Caki2 (cell line): ENCODE results near the gene CD163. TPM values are rescaled to one million over a fixed set of nuclear protein-coding genes. Genes with fewer than 3 reads are reported as not detected.

Source experiments
- total RNA-seq: library from RNA; depleted of rRNA; stranded (reverse); fragments of >200 nt; shearing (Covaris generic); gene quantifications from 2 replicates; pipeline ENCODE4 v1.2.3, GENCODE V29; 2014; ENCODE audit warnings: low replicate concordance; rRNA removed

CD163 gene
- total RNA-seq, 1 experiment from 2014 or later, result not detected

Other genes starting within 250 kb of the CD163 start
- not detected in 2 replicates for gene ACSM4, start 199.7 kb downstream of the CD163 start, total RNA-seq
- gene CD163L1, start 59.6 kb downstream of the CD163 start, total RNA-seq, result 4.2 and 10.4 TPM in 2 replicates
- not detected in 2 replicates for gene APOBEC1, start 162.1 kb upstream of the CD163 start, total RNA-seq
- gene GDF3, start 192.0 kb upstream of the CD163 start, total RNA-seq, result not detected in 2 replicates
- gene DPPA3, start 207.7 kb upstream of the CD163 start, total RNA-seq, result not detected in 2 replicates
- not detected in 2 replicates for gene CLEC4C, start 243.6 kb upstream of the CD163 start, total RNA-seq